Measurements from ENCODE around the gene RNF19B.

- TF ChIP-seq, protein P1, sequence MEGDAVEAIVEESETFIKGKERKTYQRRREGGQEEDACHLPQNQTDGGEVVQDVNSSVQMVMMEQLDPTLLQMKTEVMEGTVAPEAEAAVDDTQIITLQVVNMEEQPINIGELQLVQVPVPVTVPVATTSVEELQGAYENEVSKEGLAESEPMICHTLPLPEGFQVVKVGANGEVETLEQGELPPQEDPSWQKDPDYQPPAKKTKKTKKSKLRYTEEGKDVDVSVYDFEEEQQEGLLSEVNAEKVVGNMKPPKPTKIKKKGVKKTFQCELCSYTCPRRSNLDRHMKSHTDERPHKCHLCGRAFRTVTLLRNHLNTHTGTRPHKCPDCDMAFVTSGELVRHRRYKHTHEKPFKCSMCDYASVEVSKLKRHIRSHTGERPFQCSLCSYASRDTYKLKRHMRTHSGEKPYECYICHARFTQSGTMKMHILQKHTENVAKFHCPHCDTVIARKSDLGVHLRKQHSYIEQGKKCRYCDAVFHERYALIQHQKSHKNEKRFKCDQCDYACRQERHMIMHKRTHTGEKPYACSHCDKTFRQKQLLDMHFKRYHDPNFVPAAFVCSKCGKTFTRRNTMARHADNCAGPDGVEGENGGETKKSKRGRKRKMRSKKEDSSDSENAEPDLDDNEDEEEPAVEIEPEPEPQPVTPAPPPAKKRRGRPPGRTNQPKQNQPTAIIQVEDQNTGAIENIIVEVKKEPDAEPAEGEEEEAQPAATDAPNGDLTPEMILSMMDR (IDR thresholded peaks at IDR 0.05; ENCODE audit: control extremely low read depth in 1 of 3, insufficient read depth in 1 of 3, low read depth in 1 of 3, low read length in 3 of 3): no peak
- TF ChIP-seq USF2 (IDR thresholded peaks at IDR 0.05; ENCODE audit: low read length) (no peak), RFX5 (IDR thresholded peaks at IDR 0.05; ENCODE audit: borderline replicate concordance, low read depth, low read length) (no peak), HDAC6 (IDR thresholded peaks at IDR 0.05; ENCODE audit: low read depth, low read length) (no peak), EGR1 (IDR thresholded peaks at IDR 0.05; ENCODE audit: borderline replicate concordance, low read depth, low read length) (no peak), EZH2 (IDR thresholded peaks at IDR 0.05; ENCODE audit: low read depth, low read length, severe bottlenecking) (no peak), CHD1 (IDR thresholded peaks at IDR 0.05; ENCODE audit: low read depth, low read length) (no peak), BCL11A (IDR thresholded peaks at IDR 0.05; ENCODE audit: low read depth in 2 of 2, low read length in 2 of 2) (no peak)
- TF ChIP-seq, protein P2, sequence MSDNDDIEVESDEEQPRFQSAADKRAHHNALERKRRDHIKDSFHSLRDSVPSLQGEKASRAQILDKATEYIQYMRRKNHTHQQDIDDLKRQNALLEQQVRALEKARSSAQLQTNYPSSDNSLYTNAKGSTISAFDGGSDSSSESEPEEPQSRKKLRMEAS (IDR thresholded peaks at IDR 0.05): no peak
Observed at GRCh38 chr1:32997381-32997891, 32.8 kb upstream of the RNF19B start.
